GM19351 (cell line): ENCODE measurements around the gene KLHL22.

ENCODE experiments used
- ATAC-seq: cut with Tn5 transposase; IDR thresholded peaks from one replicate; pipeline ENCODE4 v1.9.1; 2021; ENCODE audit warnings: mild to moderate bottlenecking, moderate library complexity; ENCODE audit not compliant: unreplicated experiment

The KLHL22 gene

GRCh38 chr22:20435436-20436306, 59.9 kb downstream of the KLHL22 start:
- no peak for ATAC-seq

- ATAC-seq: no peak
Observed at GRCh38 chr22:20434773-20435172, 60.8 kb downstream of the KLHL22 start.

DNA sequence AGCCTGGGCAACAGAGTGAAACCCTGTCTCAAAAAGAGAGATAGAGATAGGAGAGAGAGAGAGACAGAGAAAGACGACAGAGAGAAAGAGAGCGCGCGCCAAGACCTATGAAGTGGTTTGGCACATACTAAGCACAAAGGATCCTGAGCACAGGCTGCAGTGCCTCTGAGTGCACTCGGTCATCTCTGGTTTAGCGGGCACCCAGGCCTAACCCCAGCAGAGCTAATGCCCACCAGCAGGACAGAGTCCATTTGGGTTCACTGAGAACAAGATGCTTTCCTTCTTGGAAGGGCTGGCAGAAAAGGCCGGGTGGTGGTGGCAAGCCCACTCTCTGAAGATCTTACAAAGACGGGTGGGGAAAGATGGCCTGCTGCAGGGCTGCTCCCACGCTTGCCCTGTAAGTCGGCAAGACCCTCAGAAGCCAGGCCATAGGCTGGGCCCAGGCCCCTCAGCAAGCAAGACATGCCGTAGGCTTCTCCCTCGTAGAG, 61.3 kb downstream of the KLHL22 start:
- ATAC-seq: no peak

DNA sequence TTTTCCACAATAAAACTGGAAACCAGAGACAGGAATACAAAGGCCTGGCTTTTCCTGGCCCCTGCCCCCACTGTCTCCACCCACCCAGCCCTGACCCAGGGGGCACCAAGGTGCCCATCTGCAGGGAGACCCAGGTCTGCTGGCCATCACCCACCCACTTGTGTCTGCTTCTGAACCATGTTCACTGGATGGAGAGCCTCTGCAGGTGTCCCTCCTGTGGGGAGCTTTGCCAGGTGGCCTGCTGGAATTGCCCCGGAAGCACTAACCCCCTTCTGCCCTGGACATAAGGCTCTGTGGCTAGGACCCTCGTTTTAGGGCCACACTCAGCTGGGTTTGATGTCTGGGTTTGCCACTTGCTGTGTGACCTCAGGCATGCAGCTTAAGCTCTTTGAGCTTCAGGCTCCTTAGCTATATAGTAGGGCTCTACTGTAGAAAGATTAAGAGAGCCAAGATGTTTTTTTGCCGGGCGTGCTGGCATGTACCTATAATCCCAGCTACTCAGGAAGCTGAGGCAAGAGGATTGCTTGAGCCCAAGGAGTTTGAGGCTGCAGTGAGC, 61.8 kb downstream of the KLHL22 start:
- no peak for ATAC-seq

- ATAC-seq: no peak
Observed at GRCh38 chr22:20433191-20433590, 62.4 kb downstream of the KLHL22 start.

DNA sequence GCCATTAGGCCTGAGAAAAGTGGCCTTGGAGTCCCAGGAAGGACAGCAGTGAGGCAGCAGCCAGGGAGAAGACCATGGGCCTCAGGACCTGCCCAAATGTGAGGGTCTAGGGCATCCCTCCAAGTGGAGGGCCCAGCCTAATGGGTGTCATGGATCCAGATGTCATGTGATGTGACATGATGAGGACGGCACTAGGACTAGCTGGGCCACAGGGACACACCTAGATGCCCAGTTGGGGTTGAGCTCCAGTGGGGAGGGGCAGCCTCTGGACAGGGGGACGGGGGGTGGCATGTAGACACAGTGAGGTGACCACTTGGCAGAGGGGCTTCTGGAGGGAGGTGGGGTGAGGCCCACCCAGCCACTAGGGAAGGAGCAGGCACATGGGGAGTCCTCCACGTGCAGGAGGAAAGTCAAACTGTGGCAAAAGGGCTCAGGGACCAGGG, 63.3 kb downstream of the KLHL22 start:
- ATAC-seq: no peak

DNA sequence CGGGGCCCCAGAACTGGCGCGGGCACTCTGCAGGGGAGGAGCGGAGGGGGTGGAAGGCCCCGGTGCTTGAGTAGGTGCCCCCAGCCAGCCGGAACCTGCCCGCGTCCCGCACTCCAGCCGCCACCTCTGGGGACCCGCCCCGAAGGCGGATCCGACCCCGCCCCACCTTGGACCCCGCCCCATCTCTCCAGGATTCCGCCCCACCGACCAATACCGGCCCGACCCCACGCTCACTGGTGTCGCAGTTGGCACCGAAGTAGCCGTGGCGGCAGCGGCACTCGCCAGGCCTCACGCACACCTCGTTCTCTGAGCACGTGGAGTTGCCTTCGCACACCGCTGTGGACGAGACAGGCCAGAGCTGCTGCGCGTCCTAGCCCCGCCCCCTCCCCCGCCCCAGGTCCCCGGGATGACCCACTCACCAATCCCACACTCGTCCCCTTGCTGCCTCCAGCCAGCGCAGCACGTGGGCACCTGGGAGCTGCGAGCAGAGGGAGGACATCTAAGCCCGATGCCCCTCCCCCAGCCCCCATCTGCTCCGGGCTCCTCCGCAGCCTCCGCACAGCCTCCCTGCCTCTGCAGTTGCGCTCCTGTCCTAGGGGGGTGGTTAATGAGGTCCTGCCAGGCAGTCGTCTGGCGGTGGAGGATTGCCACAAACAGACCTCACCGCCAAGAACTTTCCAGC, 63.9 kb downstream of the KLHL22 start:
- no peak for ATAC-seq

- no peak for ATAC-seq
Observed at GRCh38 chr22:20430720-20431510, 64.7 kb downstream of the KLHL22 start.

DNA sequence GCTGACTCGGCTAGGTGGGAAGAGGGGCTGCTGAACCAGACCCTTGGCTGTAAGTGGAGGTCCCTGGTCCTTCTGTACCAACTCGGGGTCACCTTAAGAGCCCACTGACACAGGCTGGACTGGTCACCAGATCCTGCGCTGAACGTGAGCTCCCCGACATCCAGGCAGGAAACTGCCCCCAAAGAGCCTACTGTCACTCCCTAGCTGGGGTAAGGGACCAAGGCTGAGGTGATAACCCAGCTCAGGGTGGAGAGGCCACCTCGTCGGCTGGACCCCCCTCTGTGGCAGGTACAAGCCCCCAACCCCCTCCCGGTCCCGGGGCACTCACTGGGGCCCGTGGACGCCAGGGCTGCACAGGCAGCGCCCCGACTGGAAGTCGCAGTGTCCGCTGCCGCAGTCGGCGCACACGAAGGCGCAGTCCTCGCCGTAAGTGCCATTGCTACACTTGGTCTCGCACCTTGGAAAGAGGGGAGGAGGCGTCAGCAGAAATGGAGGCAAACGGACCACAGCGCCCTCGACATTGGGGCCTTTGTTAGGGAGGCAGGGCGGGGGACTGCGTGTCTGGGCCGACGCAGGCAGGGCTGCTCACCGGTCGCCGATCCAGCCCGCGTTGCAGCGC, 65.4 kb downstream of the KLHL22 start:
- ATAC-seq: no peak

DNA sequence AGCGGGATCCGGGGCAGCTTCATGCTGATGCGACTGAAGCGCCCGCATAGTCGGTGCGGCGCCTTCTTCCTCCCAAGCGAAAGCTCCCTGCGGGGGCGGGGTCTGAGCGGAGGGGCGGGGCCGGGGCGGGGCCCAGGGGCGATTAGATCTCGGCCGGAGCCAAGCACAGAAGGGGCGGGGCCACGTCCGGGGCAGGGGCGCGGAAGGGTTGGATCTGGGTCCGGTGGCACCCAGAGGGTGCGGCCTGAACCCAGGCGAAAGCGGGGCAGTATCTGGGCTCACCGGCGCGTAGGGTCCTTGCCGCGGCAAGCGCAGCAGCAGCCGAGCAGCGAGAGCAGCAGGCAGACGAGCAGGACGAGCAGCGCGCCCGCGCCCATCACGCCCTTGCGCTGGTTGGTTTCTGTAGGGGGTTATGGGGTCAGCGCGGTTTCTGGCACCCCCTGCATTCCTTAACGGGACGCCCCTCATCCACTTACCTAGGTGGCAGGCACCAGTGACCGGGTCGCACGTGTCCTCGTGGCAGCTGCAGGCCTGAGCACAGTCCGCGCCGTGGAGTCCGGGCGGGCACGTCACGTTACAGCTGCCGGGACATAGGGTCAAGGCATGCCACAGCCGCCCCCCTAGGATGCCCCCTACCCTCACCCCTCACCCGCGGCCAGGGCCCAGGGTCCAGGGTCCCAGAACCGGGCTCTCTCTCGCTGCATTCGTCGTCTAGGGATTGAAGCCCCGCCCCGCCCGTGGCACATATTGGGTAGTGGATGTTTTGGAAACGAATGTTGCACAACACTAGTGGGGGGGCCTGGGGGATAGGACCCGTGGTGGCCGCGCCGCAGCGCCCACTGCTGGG, 66.1 kb downstream of the KLHL22 start:
- ATAC-seq: no peak

GRCh38 chr22:20428496-20429253, 66.9 kb downstream of the KLHL22 start:
- ATAC-seq: no peak

- ATAC-seq: no peak
Observed at GRCh38 chr22:20427945-20428417, 67.6 kb downstream of the KLHL22 start.

GRCh38 chr22:20427104-20427944, 68.3 kb downstream of the KLHL22 start:
- ATAC-seq: no peak

GRCh38 chr22:20426259-20426615, 69.4 kb downstream of the KLHL22 start:
- no peak for ATAC-seq

- ATAC-seq: no peak
Observed at GRCh38 chr22:20425566-20426258, 69.9 kb downstream of the KLHL22 start.

DNA sequence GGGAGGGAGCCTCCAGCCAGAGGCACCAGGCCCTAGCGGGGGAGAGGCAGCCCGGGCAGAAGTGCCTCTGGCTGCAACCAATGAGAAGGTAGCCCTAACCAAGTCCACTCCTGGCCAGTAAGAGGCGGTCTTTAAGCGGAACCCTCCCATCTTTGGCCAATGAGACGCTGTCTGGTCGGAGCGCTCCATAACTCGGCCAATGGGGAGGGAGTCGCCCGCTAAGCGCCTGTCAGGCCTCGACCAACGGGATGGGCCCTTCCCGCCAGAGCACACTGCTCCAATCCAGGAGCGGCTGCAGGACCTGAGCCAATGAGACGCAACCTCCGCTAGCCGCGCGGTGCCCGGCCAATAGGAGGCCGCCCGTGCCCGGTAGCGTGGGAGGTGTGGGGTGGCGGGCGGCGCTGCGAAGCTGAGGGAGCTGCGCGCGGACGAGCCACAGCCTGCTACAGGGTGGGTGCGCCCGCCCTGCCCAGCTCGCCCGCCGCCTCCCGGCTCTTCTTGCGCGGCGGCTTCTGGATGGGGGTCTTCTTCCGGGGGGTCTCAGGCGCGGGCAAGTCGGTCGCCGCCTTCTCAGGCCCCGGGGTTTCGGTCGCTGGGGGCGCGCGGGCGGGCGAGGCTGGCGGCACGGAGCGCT, 70.5 kb downstream of the KLHL22 start:
- ATAC-seq: no peak

- ATAC-seq: no peak
Observed at GRCh38 chr22:20424568-20424931, 71.0 kb downstream of the KLHL22 start.
